Panc1 (cell line): ENCODE measurements around the gene NTF4. TPM values are rescaled to one million over a fixed set of nuclear protein-coding genes. Genes with fewer than 3 reads are reported as not detected.

Source experiments
- ATAC-seq: fragments of 200-7000 bp; cut with Tn5 transposase; 2 replicates; pipeline ENCODE4 v1.9.1; 2020; ENCODE audit warnings: mild to moderate bottlenecking, moderate library complexity
- BruUV-seq: library from RNA; stranded (reverse); fragments of 400-500 nt; replicated peaks from 2 replicates; lab custom pipeline; 2021; lab: Mats Ljungman, UMichigan
- CTCF ChIA-PET: fragments of 300-600 bp; sonication (Branson Sonifier 250); formaldehyde crosslinking; loops from one replicate; lab custom pipeline; 2022; ENCODE audit warnings: antibody characterized with exemption; lab: Charles Lee
- POLR2A ChIA-PET: fragments of 300-600 bp; sonication (Branson Sonifier 250); formaldehyde crosslinking; loops from one replicate; lab custom pipeline; 2022; ENCODE audit warnings: antibody characterized with exemption; lab: Charles Lee
- DNase-seq: peaks from one replicate; pipeline ENCODE4 v3.0.0-alpha.2; 2010; ENCODE audit warnings: low read depth, low spot score
- H3K27ac ChIP-seq: 2 replicates; pipeline ENCODE4 v1.5.1; 2011; ENCODE audit warnings: mild to moderate bottlenecking, low read length, inconsistent platforms
- H3K27me3 ChIP-seq: fragments of 200-500 bp; sonication (Bioruptor generic); 2 replicates; pipeline ENCODE4 v1.6.0; 2014; ENCODE audit warnings: low read length, inconsistent platforms; ENCODE audit not compliant: control insufficient read depth, insufficient read depth
- H3K36me3 ChIP-seq: fragments of 200-500 bp; sonication (Bioruptor generic); 2 replicates; pipeline ENCODE4 v1.5.1; 2014; ENCODE audit warnings: inconsistent platforms, mild to moderate bottlenecking, low read length, moderate library complexity; ENCODE audit not compliant: control insufficient read depth, insufficient read depth
- H3K4me1 ChIP-seq: 2 replicates; pipeline ENCODE4 v1.5.1; 2011; ENCODE audit warnings: inconsistent platforms, mild to moderate bottlenecking, low read length, moderate library complexity; ENCODE audit not compliant: control insufficient read depth, insufficient read depth
- H3K4me3 ChIP-seq, 2 experiments: 2 replicates each; pipeline ENCODE4 v1.5.1; 2011 to 2012; ENCODE audit warnings: low read depth in 2 of 2, low read length in 2 of 2, mild to moderate bottlenecking in 2 of 2, inconsistent platforms in 1 of 2, moderate library complexity in 1 of 2
- H3K9me3 ChIP-seq: fragments of 200-500 bp; sonication (Bioruptor generic); 2 replicates; pipeline ENCODE4 v1.5.1; 2014; ENCODE audit warnings: low read depth, mild to moderate bottlenecking, inconsistent platforms, low read length, moderate library complexity; ENCODE audit not compliant: control insufficient read depth, insufficient read depth
- CTCF ChIP-seq: fragments of 450-650 bp; IDR thresholded peaks from 2 replicates; pipeline ENCODE4 v1.5.1; 2017; ENCODE audit warnings: mild to moderate bottlenecking
- POLR2AphosphoS5 ChIP-seq: IDR thresholded peaks from 2 replicates; pipeline ENCODE4 v1.6.1; 2012; ENCODE audit warnings: mild to moderate bottlenecking, low read depth, low read length, moderate library complexity
- REST ChIP-seq, 2 experiments: IDR thresholded peaks; 2 replicates each; pipeline ENCODE4 v1.6.1; 2011 to 2012; ENCODE audit warnings: low read depth in 2 of 2, control low read depth in 1 of 2, low read length in 1 of 2, mild to moderate bottlenecking in 1 of 2, moderate library complexity in 1 of 2; ENCODE audit not compliant: insufficient read depth in 1 of 2
- SIN3A ChIP-seq: IDR thresholded peaks from 2 replicates; pipeline ENCODE4 v1.6.1; 2012; ENCODE audit warnings: low read depth, mild to moderate bottlenecking, low read length, moderate library complexity, borderline replicate concordance; ENCODE audit not compliant: insufficient read depth
- TCF7L2 ChIP-seq: IDR thresholded peaks from 2 replicates; pipeline ENCODE4 v1.6.1; 2011; ENCODE audit warnings: mild to moderate bottlenecking, low read depth, low read length, inconsistent platforms
- in situ Hi-C: cut with HindIII; loops from 2 replicates; pipeline ENCODE4 v1.10.0; 2016; ENCODE audit warnings: low sequenced_read_pairs, low pct_unique_long_range_greater_than_20kb
- intact Hi-C: fragments of 100-400 bp; cut with micrococcal nuclease; formaldehyde crosslinking; loops from one replicate; pipeline ENCODE4 v1.10.0; 2022; ENCODE audit not compliant: unreplicated experiment
- total RNA-seq: library from RNA; stranded (reverse); gene quantifications from one replicate; pipeline ENCODE4 v1.2.1, GENCODE V29; 2021; ENCODE audit not compliant: unreplicated experiment

The NTF4 gene
- total RNA-seq, 1 experiment from 2014 or later: 0.39 TPM

- ChIA-PET CTCF (no interaction called here), POLR2A (no interaction called here)
- no peak for DNase-seq
- Histone ChIP-seq H3K27me3 (no peaks in the 10 kb centered on the region), H3K9me3 (no peaks in the 10 kb centered on the region), H3K36me3 (no peaks in the 10 kb centered on the region), H3K4me1 (no peaks in the 10 kb centered on the region), H3K4me3 (no peak overlapping the region), H3K27ac (no peak overlapping the region)
- ATAC-seq: no peak; the same call in 1 of the 2 replicates
- in situ Hi-C loops (no loop called here), intact Hi-C loops (no loop called here)
- TF ChIP-seq POLR2AphosphoS5 (no peak), TCF7L2 (no peak), SIN3A (no peak), CTCF (no peak), REST (IDR thresholded peaks at IDR 0.05; ENCODE audit: insufficient read depth in 1 of 2, low read depth in 2 of 2, low read length in 1 of 2) (no peak)
- no TSS peak for BruUV-seq
Measured at GRCh38 chr19:49071860-49072547, 7.4 kb upstream of the NTF4 start.

- Histone ChIP-seq H3K9me3 (no peaks in the 10 kb centered on the region), H3K4me3 (no peak overlapping the region), H3K36me3 (no peaks in the 10 kb centered on the region), H3K27me3 (no peaks in the 10 kb centered on the region), H3K27ac (no peak overlapping the region), H3K4me1 (peaks cover 2% of the 10 kb centered on the region; the same call in 1 of the 2 replicates)
- POLR2A ChIA-PET: no interaction called here
- intact Hi-C loops: no loop called here
- in situ Hi-C loops: no loop called here
- BruUV-seq: no TSS peak
- CTCF ChIA-PET: interaction anchor here (0.6 kb wide), 1 partner anchor 74 kb away, joined by 3 read pairs; no protein-coding TSS in a partner anchor
- ATAC-seq (no peak), DNase-seq (no peak)
- TF ChIP-seq SIN3A (no peak), POLR2AphosphoS5 (no peak), REST (IDR thresholded peaks at IDR 0.05; ENCODE audit: insufficient read depth in 1 of 2, low read depth in 2 of 2, low read length in 1 of 2) (no peak), CTCF (no peak), TCF7L2 (no peak)
Measured at GRCh38 chr19:49070416-49070815, 5.8 kb upstream of the NTF4 start.
